ENCODE measurements around the gene FAR2. TPM values are rescaled to one million over a fixed set of nuclear protein-coding genes. Genes with fewer than 3 reads are reported as not detected.

The FAR2 gene
- total and polyA plus RNA-seq, 5 experiments from 2014 or later = 0.26 to 0.93 (median 0.60) TPM; not detected in 1

- Mint-ChIP-seq H3K9me3 (peaks cover 0 to 9% (median 0%) of the 10 kb centered on the region in 9 donors), H3K36me3 (peaks cover 0 to 2% (median 0%) of the 10 kb centered on the region in 3 donors), H3K27me3 (peaks cover 0 to 15% (median 2%) of the 10 kb centered on the region in 5 donors), H3K27ac (no peak overlapping the region), H3K4me1 (no peaks in the 10 kb centered on the region), H3K4me3 (no peak overlapping the region)
- POLR2A ChIA-PET = no interaction called here
- ATAC-seq (no peak), DNase-seq (no peak)
Observed at GRCh38 chr12:29187756-29188155, 38.7 kb downstream of the FAR2 start.

GRCh38 chr12:29191267-29191850 lies 42.3 kb downstream of the FAR2 start:
- DNase-seq (no peak), ATAC-seq (no peak)
- POLR2A ChIA-PET = no interaction called here
- Mint-ChIP-seq H3K9me3 (no peaks in the 10 kb centered on the region), H3K27ac (no peak overlapping the region), H3K36me3 (no peaks in the 10 kb centered on the region), H3K4me3 (no peak overlapping the region), H3K27me3 (peaks cover 0 to 15% (median 2%) of the 10 kb centered on the region in 5 donors), H3K4me1 (no peaks in the 10 kb centered on the region)

GRCh38 chr12:29198901-29199300 lies 49.8 kb downstream of the FAR2 start:
- H3K4me1 Mint-ChIP-seq = no peaks in the 10 kb centered on the region
- DNase-seq (no peak), ATAC-seq (no peak)
- POLR2A ChIA-PET = no interaction called here
- H3K36me3 Mint-ChIP-seq = no peaks in the 10 kb centered on the region
- H3K27me3 Mint-ChIP-seq = peaks cover 0 to 7% (median 0%) of the 10 kb centered on the region in 5 donors
- H3K4me3 Mint-ChIP-seq = no peak overlapping the region
- no peaks in the 10 kb centered on the region for H3K9me3 Mint-ChIP-seq
- H3K27ac Mint-ChIP-seq = no peak overlapping the region

GRCh38 chr12:29200586-29200985 lies 51.5 kb downstream of the FAR2 start:
- no peak for DNase-seq
- H3K36me3 Mint-ChIP-seq = no peaks in the 10 kb centered on the region
- H3K9me3 Mint-ChIP-seq = peaks cover 0 to 9% (median 0%) of the 10 kb centered on the region in 9 donors
- no peak overlapping the region for H3K4me3 Mint-ChIP-seq
- POLR2A ChIA-PET = no interaction called here
- ATAC-seq = no peak
- H3K27me3 Mint-ChIP-seq = peaks cover 0 to 7% (median 0%) of the 10 kb centered on the region in 5 donors
- H3K4me1 Mint-ChIP-seq = no peaks in the 10 kb centered on the region
- H3K27ac Mint-ChIP-seq = no peak overlapping the region

GRCh38 chr12:29201296-29201695 lies 52.2 kb downstream of the FAR2 start:
- DNase-seq (no peak), ATAC-seq (no peak)
- POLR2A ChIA-PET = no interaction called here
- no peak overlapping the region for H3K27ac Mint-ChIP-seq
- H3K4me3 Mint-ChIP-seq = no peak overlapping the region
- H3K36me3 Mint-ChIP-seq = no peaks in the 10 kb centered on the region
- peaks cover 0 to 9% (median 0%) of the 10 kb centered on the region in 9 donors for H3K9me3 Mint-ChIP-seq
- H3K4me1 Mint-ChIP-seq = no peaks in the 10 kb centered on the region
- peaks cover 0 to 7% (median 0%) of the 10 kb centered on the region in 5 donors for H3K27me3 Mint-ChIP-seq

GRCh38 chr12:29201746-29202145 lies 52.7 kb downstream of the FAR2 start:
- Mint-ChIP-seq H3K36me3 (no peaks in the 10 kb centered on the region), H3K27me3 (peaks cover 0 to 7% (median 0%) of the 10 kb centered on the region in 5 donors), H3K9me3 (peaks cover 0 to 9% (median 0%) of the 10 kb centered on the region in 9 donors), H3K4me1 (no peaks in the 10 kb centered on the region), H3K27ac (no peak overlapping the region), H3K4me3 (no peak overlapping the region)
- no peak for DNase-seq
- ATAC-seq = no peak
- POLR2A ChIA-PET = no interaction called here

GRCh38 chr12:29204521-29204920 lies 55.4 kb downstream of the FAR2 start:
- Mint-ChIP-seq H3K4me1 (peaks cover 0 to 5% (median 0%) of the 10 kb centered on the region in 4 donors), H3K4me3 (no peak overlapping the region), H3K27me3 (no peaks in the 10 kb centered on the region), H3K36me3 (no peaks in the 10 kb centered on the region), H3K27ac (no peak overlapping the region), H3K9me3 (peaks cover 0 to 9% (median 0%) of the 10 kb centered on the region in 9 donors)
- POLR2A ChIA-PET = no interaction called here
- ATAC-seq (no peak), DNase-seq (no peak)

- DNase-seq (no peak), ATAC-seq (no peak)
- H3K4me1 Mint-ChIP-seq = peaks cover 0 to 5% (median 0%) of the 10 kb centered on the region in 4 donors
- H3K27ac Mint-ChIP-seq = no peak overlapping the region
- H3K9me3 Mint-ChIP-seq = peaks cover 0 to 9% (median 0%) of the 10 kb centered on the region in 9 donors
- H3K36me3 Mint-ChIP-seq = no peaks in the 10 kb centered on the region
- POLR2A ChIA-PET = no interaction called here
- H3K4me3 Mint-ChIP-seq = no peak overlapping the region
- H3K27me3 Mint-ChIP-seq = no peaks in the 10 kb centered on the region
Observed at GRCh38 chr12:29207120-29207519, 58.0 kb downstream of the FAR2 start.

- Mint-ChIP-seq H3K4me3 (no peak overlapping the region), H3K4me1 (peaks cover 0 to 5% (median 0%) of the 10 kb centered on the region in 4 donors), H3K9me3 (peaks cover 0 to 9% (median 0%) of the 10 kb centered on the region in 9 donors), H3K27ac (no peak overlapping the region), H3K27me3 (no peaks in the 10 kb centered on the region), H3K36me3 (no peaks in the 10 kb centered on the region)
- ATAC-seq (no peak), DNase-seq (no peak)
- POLR2A ChIA-PET = no interaction called here
Observed at GRCh38 chr12:29208060-29208459, 59.0 kb downstream of the FAR2 start.

- Mint-ChIP-seq H3K9me3 (peaks cover 0 to 8% (median 0%) of the 10 kb centered on the region in 9 donors), H3K27ac (no peak overlapping the region), H3K27me3 (no peaks in the 10 kb centered on the region), H3K4me1 (peaks cover 0 to 5% (median 0%) of the 10 kb centered on the region in 4 donors), H3K4me3 (no peak overlapping the region), H3K36me3 (no peaks in the 10 kb centered on the region)
- DNase-seq (no peak), ATAC-seq (no peak)
- POLR2A ChIA-PET = no interaction called here
Observed at GRCh38 chr12:29208936-29209701, 60.0 kb downstream of the FAR2 start.

- no peak overlapping the region for H3K27ac Mint-ChIP-seq
- no peak for DNase-seq
- POLR2A ChIA-PET = no interaction called here
Observed at GRCh38 chr12:29211696-29212095, 62.6 kb downstream of the FAR2 start.

GRCh38 chr12:29212682-29213403 lies 63.8 kb downstream of the FAR2 start:
- no peaks in the 10 kb centered on the region for H3K4me1 Mint-ChIP-seq

More at GRCh38 chr12:29211696-29212095, 62.6 kb downstream of the FAR2 start:
- no peak for ATAC-seq
- Mint-ChIP-seq H3K36me3 (no peaks in the 10 kb centered on the region), H3K4me1 (peaks cover 0 to 5% (median 0%) of the 10 kb centered on the region in 4 donors), H3K27me3 (no peaks in the 10 kb centered on the region), H3K9me3 (no peaks in the 10 kb centered on the region), H3K4me3 (no peak overlapping the region)

GRCh38 chr12:29216266-29216665 lies 67.2 kb downstream of the FAR2 start:
- Mint-ChIP-seq H3K4me3 (no peak overlapping the region), H3K27me3 (no peaks in the 10 kb centered on the region), H3K27ac (no peak overlapping the region), H3K4me1 (no peaks in the 10 kb centered on the region), H3K36me3 (no peaks in the 10 kb centered on the region), H3K9me3 (peaks cover 0 to 2% (median 0%) of the 10 kb centered on the region in 9 donors)
- POLR2A ChIA-PET = no interaction called here
- DNase-seq = no peak
- no peak for ATAC-seq

More at GRCh38 chr12:29212682-29213403, 63.8 kb downstream of the FAR2 start:
- Mint-ChIP-seq H3K9me3 (no peaks in the 10 kb centered on the region), H3K27ac (no peak overlapping the region), H3K36me3 (no peaks in the 10 kb centered on the region), H3K27me3 (no peaks in the 10 kb centered on the region), H3K4me3 (no peak overlapping the region)
- ATAC-seq (no peak), DNase-seq (no peak)
- POLR2A ChIA-PET = interaction anchor here (0.7 kb wide), 1 partner anchor 154 kb away, joined by 3 read pairs; no protein-coding TSS in a partner anchor
